ENCODE data around the gene PTBP2.

GRCh38 chr1:96674915-96675314 lies 46.7 kb upstream of the PTBP2 start:
- TF ChIP-seq TAF1 (conservative IDR thresholded peaks at IDR 0.05), result no peak
- TF ChIP-seq CTCF (IDR thresholded peaks at IDR 0.05; ENCODE audit: low read depth, low read length, missing input control), result no peak
- TF ChIP-seq, protein P1, sequence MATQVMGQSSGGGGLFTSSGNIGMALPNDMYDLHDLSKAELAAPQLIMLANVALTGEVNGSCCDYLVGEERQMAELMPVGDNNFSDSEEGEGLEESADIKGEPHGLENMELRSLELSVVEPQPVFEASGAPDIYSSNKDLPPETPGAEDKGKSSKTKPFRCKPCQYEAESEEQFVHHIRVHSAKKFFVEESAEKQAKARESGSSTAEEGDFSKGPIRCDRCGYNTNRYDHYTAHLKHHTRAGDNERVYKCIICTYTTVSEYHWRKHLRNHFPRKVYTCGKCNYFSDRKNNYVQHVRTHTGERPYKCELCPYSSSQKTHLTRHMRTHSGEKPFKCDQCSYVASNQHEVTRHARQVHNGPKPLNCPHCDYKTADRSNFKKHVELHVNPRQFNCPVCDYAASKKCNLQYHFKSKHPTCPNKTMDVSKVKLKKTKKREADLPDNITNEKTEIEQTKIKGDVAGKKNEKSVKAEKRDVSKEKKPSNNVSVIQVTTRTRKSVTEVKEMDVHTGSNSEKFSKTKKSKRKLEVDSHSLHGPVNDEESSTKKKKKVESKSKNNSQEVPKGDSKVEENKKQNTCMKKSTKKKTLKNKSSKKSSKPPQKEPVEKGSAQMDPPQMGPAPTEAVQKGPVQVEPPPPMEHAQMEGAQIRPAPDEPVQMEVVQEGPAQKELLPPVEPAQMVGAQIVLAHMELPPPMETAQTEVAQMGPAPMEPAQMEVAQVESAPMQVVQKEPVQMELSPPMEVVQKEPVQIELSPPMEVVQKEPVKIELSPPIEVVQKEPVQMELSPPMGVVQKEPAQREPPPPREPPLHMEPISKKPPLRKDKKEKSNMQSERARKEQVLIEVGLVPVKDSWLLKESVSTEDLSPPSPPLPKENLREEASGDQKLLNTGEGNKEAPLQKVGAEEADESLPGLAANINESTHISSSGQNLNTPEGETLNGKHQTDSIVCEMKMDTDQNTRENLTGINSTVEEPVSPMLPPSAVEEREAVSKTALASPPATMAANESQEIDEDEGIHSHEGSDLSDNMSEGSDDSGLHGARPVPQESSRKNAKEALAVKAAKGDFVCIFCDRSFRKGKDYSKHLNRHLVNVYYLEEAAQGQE (IDR thresholded peaks at IDR 0.05), result no peak
- no peak for TF ChIP-seq EGR1 (IDR thresholded peaks at IDR 0.05; ENCODE audit: low read depth in 2 of 2)
- no peak for TF ChIP-seq RXRA (IDR thresholded peaks at IDR 0.05)
- no peak for TF ChIP-seq HNF4A (conservative IDR thresholded peaks at IDR 0.05)
- no peak for TF ChIP-seq SP1 (IDR thresholded peaks at IDR 0.05)
- TF ChIP-seq GABPA (IDR thresholded peaks at IDR 0.05 in 1 of 2, conservative IDR thresholded peaks at IDR 0.05 in 1 of 2), result no peak
- TF ChIP-seq RAD21 (IDR thresholded peaks at IDR 0.05), result no peak
- TF ChIP-seq ATF3 (IDR thresholded peaks at IDR 0.05), result no peak
- TF ChIP-seq FOXA1 (IDR thresholded peaks at IDR 0.05), result no peak

All from liver (tissue), 3 donors.